NCI-H1436 (cell line): ENCODE results near the gene RBPJL.

ENCODE experiments used
- DNase-seq: peaks from one replicate; lab custom pipeline; 2025; lab: John Stamatoyannopoulos, UW

RBPJL gene

DNA sequence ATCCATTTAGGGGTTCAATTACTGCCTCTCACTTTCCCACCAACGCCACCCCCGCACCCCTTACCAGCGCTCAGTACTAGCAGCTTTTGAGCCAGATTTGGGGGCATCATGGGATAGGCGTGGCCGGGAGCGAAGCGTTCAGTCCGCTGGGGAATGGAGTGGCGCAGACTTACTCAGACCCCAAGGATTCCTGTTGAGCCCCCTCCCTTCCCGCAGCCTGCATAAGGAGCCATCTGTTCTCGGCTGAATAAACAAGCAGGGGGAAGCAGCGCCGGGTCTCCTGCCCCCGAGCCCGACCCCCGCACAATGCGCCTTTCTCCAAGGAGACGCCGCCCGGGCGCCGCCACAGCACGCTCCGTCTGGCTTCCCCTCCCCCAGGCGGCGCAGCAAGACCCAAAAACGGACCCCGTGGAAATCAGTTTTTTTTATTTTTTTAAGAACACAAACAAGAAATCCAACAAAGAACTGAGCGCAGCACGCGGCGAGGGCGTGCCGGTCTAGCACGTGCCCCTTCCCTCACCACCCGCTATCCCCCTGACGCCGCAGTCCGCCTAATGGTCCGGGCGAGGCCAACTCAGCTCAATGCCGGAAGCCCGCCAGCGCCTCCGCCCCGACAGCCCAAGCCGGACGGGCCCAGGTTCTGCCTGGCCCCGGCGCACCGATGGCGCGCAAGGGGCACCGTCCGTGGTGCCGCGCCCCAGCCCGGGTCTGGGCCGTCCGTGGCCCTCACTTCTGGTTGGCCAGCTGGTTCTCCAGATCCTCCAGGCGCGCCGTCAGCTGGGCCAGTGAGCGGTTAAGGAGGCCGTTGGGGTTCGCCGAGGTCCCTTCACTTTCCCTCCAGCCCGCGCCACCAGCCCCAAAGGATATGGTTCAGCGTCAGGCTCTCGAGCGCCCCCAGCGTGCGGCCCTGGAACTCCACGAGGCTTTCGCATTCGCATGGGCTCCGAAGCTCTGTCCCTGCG lies 13.3 kb upstream of the RBPJL start:
- DNase-seq: peak; percentile 52

DNA sequence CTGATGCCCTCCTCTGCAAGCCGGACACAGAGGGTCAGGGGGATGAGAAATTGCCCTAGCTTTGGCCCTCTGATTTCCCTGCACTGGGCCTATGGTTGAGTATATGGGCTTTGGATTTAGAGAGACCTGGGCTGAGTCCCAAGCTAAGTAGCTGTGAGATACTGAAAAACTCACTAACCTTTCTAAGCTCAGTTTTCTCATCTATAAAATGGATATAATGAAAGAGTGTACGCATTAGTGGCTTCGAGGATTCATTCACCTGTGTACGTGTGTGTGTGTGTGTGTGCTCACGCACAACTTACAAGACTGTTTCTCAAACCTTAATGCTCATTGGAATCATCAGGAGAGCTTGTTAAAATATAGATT lies 12.7 kb upstream of the RBPJL start:
- no peak for DNase-seq

DNA sequence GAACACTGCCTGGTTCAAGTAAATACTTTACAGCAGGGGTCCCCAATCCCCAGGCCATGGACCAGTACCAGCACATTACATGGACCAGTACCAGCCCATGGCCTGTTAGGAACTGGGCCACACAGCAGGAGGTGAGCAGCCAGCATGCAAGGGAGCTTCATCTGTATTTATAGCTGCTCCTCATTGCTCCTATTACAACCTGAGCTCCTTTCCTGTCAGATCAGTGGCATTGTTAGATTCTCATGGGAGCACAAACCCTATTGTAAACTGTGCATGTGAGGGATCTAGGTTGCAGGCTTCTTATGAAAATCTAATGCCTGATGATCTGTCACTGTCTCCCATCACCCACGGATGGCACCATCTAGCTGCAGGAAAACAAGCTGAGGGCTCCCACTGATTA lies 12.0 kb upstream of the RBPJL start:
- no peak for DNase-seq

DNA sequence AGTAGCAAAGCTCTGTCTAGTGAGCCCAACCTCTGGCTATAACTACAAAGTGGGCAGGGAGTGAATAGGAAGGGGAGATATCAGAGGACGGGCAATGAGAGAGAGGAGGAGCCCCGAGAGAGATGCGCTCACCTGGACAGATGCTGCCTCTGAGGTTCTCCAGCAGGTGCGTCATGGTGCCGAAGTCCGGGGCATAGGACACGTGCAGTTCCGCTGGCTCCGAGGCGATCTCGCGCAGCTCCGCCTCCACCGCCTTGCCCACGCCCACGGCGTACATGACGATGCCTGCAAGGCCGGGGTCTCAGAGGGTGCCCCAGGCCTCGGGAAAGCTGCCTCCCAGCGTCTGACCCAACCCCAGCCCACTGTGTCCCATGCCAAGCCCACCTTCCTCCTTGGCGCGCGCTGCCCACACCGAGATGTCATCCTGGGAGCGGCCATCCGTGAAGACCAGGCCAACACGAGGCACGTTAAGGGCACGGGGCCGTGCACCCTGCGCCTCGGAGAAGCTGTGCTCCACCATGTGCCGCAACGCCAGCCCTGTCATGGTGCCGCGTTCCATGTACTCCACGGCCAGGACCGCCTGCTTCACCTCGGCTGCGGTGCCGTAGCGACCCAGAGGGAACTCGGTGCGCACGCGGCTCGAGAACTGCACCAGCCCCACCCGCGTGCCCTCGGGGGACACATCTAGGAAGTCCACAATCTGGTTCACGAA lies 8.7 kb upstream of the RBPJL start:
- no peak for DNase-seq

DNA sequence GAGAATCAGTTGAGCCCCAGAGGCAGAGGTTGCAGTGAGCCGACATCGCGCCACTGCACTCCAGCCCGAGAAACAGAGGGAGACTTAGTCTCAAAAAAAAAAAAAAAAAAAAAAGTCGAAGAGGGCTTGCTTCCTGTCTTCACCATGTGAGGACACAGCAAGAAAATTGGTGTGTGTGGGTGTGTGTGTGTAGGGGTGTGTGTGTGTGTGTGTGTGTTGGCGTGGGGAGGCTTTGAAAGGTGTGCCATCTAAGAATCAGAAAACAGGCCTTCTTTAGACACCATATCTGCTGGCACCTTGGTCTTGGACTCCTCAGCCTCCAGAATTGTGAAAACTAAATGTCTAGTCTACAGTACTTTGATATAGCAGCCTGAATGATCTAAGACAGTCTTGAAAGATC lies 6.9 kb upstream of the RBPJL start:
- DNase-seq: no peak

DNA sequence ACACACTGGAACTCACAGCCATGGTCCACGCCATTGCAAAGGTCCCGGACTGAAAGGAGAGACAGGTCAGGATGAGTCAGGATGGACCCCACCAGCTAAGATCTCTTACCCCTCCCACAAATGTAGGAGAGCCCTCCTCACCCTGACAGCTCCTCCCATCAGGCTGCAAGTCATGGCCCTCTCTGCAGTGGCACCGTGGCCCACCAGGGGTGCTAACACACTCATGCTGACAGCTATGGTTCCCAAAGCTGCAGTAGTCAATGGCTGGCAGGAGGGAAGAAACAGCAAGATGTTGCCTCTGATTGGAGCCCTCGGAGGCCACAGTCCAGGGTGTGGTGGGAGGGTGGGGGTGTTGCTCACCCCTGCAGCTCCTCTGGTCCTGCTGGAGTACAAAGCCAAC lies 5.7 kb upstream of the RBPJL start:
- no peak for DNase-seq

DNA sequence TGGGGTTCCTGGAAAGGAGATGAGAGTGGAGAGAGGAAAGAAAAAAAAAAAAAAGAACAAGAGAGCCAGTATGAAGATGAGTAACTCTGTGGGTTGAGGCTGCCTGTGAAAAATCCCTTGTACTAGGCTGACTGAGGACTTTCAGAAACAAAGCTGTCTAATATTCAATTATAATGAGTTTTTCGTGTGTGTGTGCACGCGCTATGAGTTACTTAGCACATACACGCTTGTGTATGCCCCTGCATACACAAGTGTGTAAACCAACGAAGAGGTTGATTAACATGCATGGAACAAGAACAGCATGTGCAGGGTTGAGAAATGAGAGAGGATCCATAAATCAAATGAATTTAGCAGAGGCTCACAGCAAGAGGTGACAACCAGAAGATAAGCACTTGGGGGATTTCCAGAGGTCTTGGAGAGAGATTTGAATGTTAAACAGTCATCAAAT lies 4.8 kb upstream of the RBPJL start:
- no peak for DNase-seq

DNA sequence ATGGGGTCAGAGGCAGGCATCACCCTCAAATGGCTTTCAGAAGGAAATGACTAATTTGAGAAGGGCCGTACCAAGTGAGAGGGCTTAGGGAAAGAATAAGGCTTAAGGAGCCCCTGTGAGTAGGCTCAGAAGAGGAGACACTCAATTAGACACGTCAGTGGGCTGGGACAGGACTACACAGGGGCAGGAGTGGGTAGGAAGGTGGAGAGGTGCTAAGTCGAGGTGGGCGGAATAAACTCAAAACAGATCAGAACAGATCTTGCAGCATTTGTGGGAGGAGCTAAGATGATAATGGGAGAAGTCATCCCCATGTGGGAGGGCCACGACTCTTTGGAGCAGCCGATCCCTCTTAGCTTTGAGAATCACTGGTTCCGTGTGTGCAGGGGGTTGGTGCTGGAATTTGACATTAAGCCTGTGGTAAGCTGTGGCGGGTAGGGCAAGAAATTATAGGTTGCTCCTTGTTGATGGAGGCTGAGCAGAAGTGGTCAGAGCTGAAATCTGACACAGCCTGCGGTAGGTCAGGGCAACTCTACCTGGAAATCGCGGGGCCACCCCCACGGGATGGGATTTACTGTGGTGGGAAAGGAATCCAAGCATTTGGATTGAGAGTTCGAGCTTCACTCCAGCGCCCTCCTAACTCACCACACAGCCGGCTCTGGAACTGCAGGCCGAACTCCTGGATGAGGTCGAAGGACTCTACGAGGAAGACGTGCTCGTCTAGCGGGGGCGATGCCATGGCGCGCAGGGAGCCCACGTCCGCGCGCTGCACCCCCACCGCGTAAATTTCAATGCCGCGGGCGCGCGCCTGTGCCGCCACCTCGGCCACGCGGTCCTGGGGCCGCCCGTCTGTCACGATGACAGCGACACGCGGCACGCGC lies 2.8 kb upstream of the RBPJL start:
- no peak for DNase-seq

DNA sequence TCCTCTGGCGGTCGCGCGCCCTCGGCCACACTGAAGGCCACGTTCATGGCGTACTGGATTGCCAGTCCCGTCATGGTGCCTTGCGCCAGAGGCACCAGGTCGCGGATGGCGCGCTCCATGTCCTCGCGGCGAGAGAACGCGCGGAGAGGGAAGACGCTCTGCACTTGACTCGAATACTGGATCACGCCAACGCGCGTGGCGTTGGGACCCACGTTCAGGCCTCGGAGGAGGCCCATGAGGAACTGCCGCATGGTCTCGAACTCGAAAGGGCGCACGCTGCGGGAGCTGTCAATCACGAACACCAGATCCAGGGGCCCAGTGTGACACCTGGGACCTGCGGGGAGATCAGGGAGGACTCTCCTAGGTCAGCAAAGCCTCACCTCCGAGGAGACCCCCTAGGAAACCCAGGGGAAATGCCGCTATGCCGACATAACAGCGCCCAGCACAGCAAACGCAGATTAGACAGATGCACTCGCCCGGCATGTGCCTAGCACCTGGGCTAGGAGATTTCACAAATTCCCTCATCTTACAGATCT lies 2.1 kb upstream of the RBPJL start:
- DNase-seq: no peak

DNA sequence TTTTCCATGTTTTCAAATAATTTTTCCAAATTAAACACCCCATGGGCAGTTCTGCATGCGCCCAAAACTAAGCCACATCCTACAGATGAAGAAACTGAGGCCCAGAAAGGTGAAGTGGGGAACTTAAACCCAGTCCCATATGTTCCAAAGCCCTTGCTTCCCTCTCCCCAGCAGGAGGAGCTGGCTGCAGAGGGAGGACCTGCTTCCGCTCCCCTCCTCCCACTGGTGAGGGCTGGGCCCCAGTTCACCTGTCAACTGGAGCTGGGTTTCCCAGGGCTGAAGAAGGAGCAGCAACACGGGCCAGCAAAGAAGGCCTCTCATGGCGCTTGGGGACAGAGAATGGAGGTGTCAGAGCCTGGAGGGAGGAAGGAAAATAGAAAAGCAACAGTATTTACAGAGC lies 1.4 kb upstream of the RBPJL start:
- DNase-seq: no peak

DNA sequence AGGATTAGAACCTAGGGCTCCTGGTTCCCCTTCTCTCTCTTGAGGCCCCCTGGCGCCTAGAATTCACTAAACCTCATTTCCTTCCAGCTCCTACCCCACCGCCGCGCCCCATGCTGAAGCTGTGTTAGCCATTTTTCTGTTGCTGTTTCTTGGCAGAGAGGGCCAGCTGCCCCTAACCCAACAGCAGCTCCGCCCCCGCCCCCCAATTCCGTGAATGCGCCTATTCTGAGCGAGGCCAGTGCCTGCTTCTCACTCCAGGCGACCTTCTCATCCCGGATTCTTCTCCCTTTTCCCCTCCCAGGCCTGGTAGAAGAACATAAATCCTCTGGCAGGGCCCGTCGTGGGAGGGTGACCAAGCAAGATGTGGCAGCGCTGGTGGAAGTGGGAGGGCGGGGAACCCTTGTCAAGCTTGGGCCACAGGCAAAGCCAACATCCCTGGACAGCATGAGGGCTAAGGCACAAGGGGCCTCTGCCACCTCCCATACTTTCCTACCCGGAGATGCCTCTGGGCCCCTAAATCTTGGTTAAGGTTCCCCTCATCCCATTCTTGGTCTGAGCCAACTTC lies 518 bp downstream of the RBPJL start:
- DNase-seq: no peak

DNA sequence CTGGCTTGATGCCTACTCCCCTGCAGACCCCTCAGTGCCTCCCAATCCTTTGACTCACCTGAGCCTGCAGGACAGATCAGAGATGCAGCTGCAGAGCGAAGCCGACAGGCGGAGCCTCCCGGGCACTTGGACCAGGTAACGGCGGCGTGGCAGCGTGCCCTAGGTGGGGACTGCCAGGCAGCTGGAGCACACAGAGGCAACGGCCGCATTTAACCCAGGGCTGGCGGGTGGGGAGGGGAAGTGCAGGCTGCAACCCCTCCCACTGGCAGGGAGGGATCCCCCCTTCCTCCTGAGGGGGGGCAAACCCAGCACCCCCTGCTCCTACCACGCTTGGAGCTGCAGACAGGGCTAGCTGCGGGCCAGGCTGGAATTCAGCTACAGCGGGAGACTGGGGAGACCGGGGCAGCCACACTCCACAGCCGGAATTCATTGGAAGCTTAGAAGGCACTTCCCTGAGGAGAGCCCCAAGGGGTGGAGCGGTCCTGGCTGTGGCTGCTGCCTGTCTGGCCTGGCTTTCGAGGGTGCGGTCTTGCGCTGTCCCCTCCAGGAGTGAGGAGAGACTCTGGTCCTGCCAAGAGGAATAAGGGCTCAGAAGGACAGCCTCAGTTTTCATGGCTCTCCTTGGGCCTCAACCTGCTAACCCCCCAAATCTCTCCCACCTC lies 1.6 kb downstream of the RBPJL start, which contains the start of gene MATN4:
Gene MATN4, minus strand, starts transcription at position 183 of the 662 bp plus-strand sequence. CDS start 2,717 bp downstream, outside the sequence.
- DNase-seq: peak; percentile 8

DNA sequence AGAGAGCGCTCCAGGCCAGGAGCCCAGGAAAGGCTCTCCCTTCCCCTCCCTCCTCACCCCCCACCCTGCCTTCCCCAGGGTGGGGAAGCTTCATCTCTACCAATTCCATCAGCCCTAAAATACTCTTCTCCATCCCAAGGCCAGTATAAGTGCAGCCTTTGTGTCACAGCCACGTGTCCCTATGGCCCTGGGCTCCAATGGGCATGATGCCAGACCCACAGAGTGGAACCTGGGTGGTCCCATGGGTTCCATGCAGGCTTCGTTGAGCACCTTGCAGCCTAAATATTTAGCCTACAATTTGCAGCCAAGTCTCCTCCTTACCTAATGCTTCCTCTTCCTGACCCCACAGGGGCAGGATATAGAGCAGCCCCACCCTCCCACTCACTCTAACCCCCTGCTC lies 2.4 kb downstream of the RBPJL start:
- no peak for DNase-seq

DNA sequence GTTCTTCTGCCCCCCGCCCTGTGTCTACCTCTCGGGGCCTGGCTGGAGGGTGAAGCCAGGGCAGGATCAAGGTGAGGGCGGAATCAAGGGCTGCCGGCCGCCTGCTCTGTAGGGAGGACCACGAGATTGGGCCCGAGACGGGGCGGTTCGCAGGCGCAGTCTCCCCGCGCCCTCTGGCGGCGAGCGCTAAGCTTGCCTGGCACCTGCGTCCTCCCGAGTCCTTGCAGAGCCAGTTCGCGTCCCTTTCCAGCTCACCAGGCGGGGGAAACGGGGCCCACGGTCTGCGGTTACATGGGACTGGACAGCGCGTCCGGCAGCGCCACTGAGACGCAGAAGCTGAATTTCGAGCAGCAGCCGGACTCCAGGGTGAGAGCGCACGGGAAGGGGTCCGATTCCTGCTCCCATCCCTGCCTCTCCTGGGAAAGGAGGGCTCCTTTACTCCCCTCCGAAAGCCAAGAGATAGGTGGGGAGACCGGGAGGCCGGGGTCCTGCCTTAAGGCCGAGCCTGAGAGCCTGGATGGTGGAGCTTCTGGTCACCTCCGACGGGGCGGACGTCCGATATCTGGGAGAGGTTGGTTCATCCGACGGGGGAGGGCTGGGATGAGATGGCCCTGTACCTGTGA lies 5.1 kb downstream of the RBPJL start:
- DNase-seq: peak; percentile 46

DNA sequence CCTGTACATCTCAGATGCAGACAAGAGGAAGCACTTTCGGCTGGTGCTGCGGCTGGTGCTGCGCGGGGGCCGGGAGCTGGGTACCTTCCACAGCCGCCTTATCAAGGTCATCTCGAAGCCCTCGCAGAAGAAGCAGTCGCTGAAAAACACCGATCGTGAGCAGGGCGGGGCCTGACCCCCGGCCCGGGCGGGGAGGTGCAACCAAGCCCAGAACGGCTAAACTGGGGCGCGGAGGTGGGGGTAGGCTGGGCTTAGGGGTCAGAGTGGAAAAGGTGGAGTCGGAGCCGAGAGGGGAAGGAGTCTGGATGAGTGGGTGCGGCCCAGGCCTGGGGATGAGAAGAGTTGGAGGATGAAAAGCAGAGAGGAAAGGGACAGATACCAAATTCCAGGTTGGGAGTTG lies 5.6 kb downstream of the RBPJL start:
- no peak for DNase-seq

DNA sequence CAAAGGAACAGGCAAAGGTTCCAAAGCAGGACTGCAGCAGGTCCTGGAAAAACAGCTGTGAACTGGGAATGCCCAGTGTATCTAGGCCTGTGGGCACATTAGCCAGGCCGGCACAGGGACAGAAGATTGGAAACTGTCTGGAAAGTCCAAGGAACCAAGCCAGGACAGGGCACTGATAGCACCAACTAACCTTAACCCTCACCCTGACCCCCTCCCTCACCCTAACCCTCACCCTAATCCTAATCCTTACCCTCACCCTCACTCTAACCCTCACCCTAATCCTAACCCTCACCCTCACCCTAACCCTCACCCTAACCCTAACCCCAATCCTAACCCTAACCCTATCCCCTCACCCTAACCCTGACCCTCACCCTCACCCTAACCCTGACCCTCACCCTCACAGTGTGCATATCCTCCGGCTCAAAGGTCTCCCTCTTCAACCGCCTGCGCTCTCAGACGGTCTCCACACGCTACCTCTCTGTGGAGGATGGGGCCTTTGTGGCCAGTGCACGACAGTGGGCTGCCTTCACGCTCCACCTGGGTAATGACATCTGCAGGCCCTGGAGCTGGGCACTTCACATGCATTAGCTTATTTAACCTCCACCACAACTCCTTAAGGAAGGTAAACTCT lies 6.5 kb downstream of the RBPJL start:
- DNase-seq: no peak

DNA sequence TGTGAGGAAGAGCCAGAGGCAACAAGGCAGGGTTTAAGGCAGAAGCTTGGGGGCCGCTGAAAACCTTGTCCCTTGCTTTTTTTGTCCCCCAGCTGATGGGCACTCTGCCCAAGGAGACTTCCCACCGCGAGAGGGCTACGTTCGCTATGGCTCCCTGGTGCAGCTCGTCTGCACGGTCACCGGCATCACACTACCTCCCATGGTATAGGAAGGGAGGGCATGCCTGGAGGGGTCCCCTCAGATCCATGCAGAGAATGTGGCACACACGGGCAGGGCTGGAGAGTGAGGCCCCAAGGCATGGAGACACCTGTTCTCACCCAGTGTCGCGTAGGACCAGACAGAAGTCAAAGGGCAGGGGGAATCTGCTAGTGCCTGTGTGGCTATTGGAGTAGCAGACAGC lies 7.3 kb downstream of the RBPJL start:
- DNase-seq: no peak

DNA sequence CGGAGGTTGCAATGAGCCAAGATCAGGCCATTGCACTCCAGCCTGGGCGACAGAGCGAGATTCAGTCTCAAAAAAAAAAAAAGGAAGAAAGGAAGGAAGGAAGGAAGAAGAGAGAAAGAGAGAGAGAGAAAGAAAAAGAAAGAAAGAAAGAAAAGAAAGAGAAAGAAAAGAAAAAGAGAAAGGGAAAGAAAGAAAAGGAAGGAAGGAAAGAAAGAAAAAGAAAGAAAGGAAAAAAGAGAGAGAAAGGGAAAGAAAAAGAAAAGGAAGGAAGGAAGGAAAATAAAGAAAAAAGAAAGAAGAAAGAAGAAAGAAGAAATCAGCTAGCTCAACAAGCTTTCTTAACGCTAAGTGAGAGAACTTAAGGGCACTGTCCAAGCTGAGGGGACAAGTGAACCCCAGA lies 9.0 kb downstream of the RBPJL start:
- no peak for DNase-seq

DNA sequence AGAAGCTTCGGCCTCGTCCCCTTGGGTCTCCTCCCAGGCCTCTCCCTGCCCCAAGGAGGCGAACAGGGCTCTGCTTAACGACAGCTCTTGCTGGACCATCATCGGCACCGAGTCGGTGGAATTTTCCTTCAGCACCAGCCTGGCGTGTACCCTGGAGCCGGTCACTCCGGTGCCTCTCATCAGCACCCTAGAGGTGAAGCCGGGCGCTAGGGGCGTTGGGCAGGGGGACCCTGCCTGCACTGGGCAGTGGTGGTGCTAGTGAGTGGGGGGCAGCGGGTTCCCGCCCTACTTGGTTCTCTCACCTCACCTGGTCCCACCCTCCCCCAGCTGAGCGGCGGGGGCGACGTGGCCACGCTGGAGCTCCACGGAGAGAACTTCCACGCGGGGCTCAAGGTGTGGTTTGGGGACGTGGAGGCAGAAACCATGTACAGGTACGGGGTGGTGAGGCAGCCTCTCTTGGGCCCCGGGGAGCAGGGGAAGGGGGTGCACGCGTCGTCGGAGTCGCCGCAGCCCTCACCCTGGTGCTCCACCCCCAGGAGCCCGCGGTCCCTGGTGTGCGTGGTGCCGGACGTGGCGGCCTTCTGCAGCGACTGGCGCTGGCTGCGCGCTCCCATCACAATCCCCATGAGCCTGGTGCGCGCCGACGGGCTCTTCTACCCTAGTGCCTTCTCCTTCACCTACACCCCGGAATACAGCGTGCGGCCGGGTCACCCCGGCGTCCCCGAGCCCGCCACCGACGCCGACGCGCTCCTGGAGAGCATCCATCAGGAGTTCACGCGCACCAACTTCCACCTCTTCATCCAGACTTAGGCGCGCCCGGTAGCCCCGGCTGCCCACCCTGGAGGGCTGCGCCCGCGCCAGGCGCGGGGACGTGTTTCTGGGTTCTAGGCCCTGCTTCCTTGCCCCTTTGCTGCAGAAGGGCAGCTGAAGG lies 9.8 kb downstream of the RBPJL start:
- no peak for DNase-seq
